K562 (cell line): Measurements from ENCODE around the gene FHIP2A. TPM values are rescaled to one million over a fixed set of nuclear protein-coding genes. Genes with fewer than 3 reads are reported as not detected.

Source experiments
- ATAC-seq: fragments of 200-7000 bp; cut with Tn5 transposase; 3 replicates; pipeline ENCODE4 v1.9.1; 2020; ENCODE audit warnings: moderate library complexity
- BruUV-seq: library from RNA; stranded (reverse); fragments of 400-500 nt; replicated peaks from 2 replicates; lab custom pipeline; 2021; lab: Mats Ljungman, UMichigan
- CTCF ChIA-PET: fragments of 300-600 bp; formaldehyde crosslinking; extraction: SDS; loops from one replicate; lab custom pipeline; 2021; ENCODE audit warnings: low intra/inter-chr PET ratio; lab: Yijun Ruan, JAX
- POLR2A ChIA-PET: fragments of 300-600, 350-650 bp; sonication (Branson Sonifier 250); formaldehyde crosslinking; extraction: SDS; loops from one replicate; lab custom pipeline; 2021; ENCODE audit warnings: antibody characterized with exemption, inconsistent platforms; lab: Yijun Ruan, JAX
- DNase-seq, 4 experiments: peaks; one replicate each; pipeline versions ENCODE4 v3.0.0 to v3.0.0-alpha.2; 2011 to 2018; ENCODE audit warnings: low spot score in 3 of 4, mixed read lengths in 3 of 4; ENCODE audit errors: extremely low read depth in 1 of 4
- FAIRE-seq: peaks from 2 replicates; lab custom pipeline; 2011; peaks lifted over from hg19 to GRCh38; lab: Jason Lieb, UNC
- H2AFZ ChIP-seq: 2 replicates; pipeline ENCODE4 v1.6.0; 2011; ENCODE audit warnings: low read depth, low read length, control low read depth, inconsistent platforms
- H3K27ac ChIP-seq: fragments of 200-600 bp; 3 replicates; pipeline ENCODE4 v1.8.0; 2011; ENCODE audit warnings: low read depth, mild to moderate bottlenecking, control low read depth, inconsistent platforms, low read length, moderate library complexity, mixed read lengths; ENCODE audit errors: extremely low read depth
- H3K27me3 ChIP-seq, 2 experiments: fragments of 300-600 bp in 1 of 2; 2 replicates in 1 of 2; 3 replicates in 1 of 2; pipeline versions ENCODE4 v1.6.0 to v1.8.0; 2011; ENCODE audit warnings: inconsistent platforms in 2 of 2, low read length in 2 of 2, mild to moderate bottlenecking in 1 of 2, mixed read lengths in 1 of 2, moderate library complexity in 1 of 2; ENCODE audit not compliant: control insufficient read depth in 2 of 2, insufficient read depth in 2 of 2
- H3K36me3 ChIP-seq: fragments of 300-600 bp; 3 replicates; pipeline ENCODE4 v1.8.0; 2011; ENCODE audit warnings: mild to moderate bottlenecking, low read length, inconsistent platforms; ENCODE audit not compliant: control insufficient read depth, insufficient read depth
- H3K4me1 ChIP-seq, 2 experiments: fragments of 200-600 bp in 1 of 2; replicated peaks in 1 of 2; 2 replicates in 1 of 2; 3 replicates in 1 of 2; pipeline versions ENCODE4 v1.5.1 to v1.8.0; 2011; ENCODE audit warnings: inconsistent platforms in 2 of 2, low read length in 2 of 2, mild to moderate bottlenecking in 1 of 2, mixed read lengths in 1 of 2, moderate library complexity in 1 of 2; ENCODE audit not compliant: control insufficient read depth in 2 of 2, insufficient read depth in 2 of 2
- H3K4me2 ChIP-seq: 2 replicates; pipeline ENCODE4 v1.6.1; 2011; ENCODE audit warnings: low read length, control low read depth, inconsistent platforms, mixed read lengths; ENCODE audit not compliant: insufficient read depth
- H3K4me3 ChIP-seq: fragments of 200-600 bp; sonication (generic), shearing (Covaris generic); 2 replicates; pipeline ENCODE4 v1.5.1; 2016; ENCODE audit warnings: control low read depth, inconsistent platforms
- H3K79me2 ChIP-seq: fragments of 200-600 bp; 3 replicates; pipeline ENCODE4 v1.8.0; 2011; ENCODE audit warnings: low read length, inconsistent platforms; ENCODE audit not compliant: control insufficient read depth, insufficient read depth
- H3K9ac ChIP-seq, 2 experiments: 2 replicates each; pipeline versions ENCODE4 v1.6.0 to v1.6.1; 2011; ENCODE audit warnings: low read depth in 2 of 2, low read length in 2 of 2, control low read depth in 1 of 2, inconsistent platforms in 1 of 2, mild to moderate bottlenecking in 1 of 2, mixed read lengths in 1 of 2; ENCODE audit not compliant: insufficient read depth in 1 of 2
- H3K9me1 ChIP-seq: one replicate; pipeline ENCODE4 v1.6.0; 2011; ENCODE audit warnings: inconsistent platforms, mild to moderate bottlenecking, low read length, moderate library complexity; ENCODE audit not compliant: control insufficient read depth, insufficient read depth
- H3K9me3 ChIP-seq: replicated peaks from 2 replicates; pipeline ENCODE4 v1.5.1; 2011; ENCODE audit warnings: low read depth, low read length, inconsistent platforms; ENCODE audit not compliant: control insufficient read depth, insufficient read depth
- H4K20me1 ChIP-seq: replicated peaks from 2 replicates; pipeline ENCODE4 v1.6.1; 2011; ENCODE audit warnings: low read length, inconsistent platforms, mixed read lengths; ENCODE audit not compliant: control insufficient read depth, insufficient read depth
- GTF2E2 ChIP-seq: fragments of 200-800 bp; sonication (Bioruptor generic); IDR thresholded peaks from 2 replicates; pipeline ENCODE4 v1.6.1; 2016; ENCODE audit warnings: missing genetic modification characterization, missing compliant biosample characterization
- JUN ChIP-seq, 2 experiments: sonication (generic) in 1 of 2; formaldehyde crosslinking in 1 of 2; IDR thresholded peaks; 2 replicates each; pipeline versions ENCODE4 v1.6.1 to v1.8.0; 2012 to 2022; ENCODE audit warnings: borderline replicate concordance in 2 of 2, mild to moderate bottlenecking in 2 of 2, improper control_type of control experiment in 1 of 2, low read depth in 1 of 2, low read length in 1 of 2, missing genetic modification reagents in 1 of 2
- KAT8 ChIP-seq: fragments of 450-650 bp; IDR thresholded peaks from 2 replicates; pipeline ENCODE4 v1.6.1; 2016; ENCODE audit warnings: low read depth, mild to moderate bottlenecking
- MYC ChIP-seq, 2 experiments: fragments of 250-450 bp in 1 of 2; sonication (Bioruptor Pico) in 1 of 2; IDR thresholded peaks; 2 replicates each; pipeline versions ENCODE4 v1.5.1 to v1.6.1; 2012 to 2021; ENCODE audit warnings: low read depth in 2 of 2, borderline replicate concordance in 1 of 2, improper control_type of control experiment in 1 of 2, low read length in 1 of 2, mild to moderate bottlenecking in 1 of 2, moderate library complexity in 1 of 2
- NFYB ChIP-seq: IDR thresholded peaks from 2 replicates; pipeline ENCODE4 v1.6.1; 2011; ENCODE audit warnings: mild to moderate bottlenecking, moderate library complexity; ENCODE audit not compliant: insufficient read length; ENCODE audit errors: extremely low read depth
- PHF20 ChIP-seq: fragments of 450-650 bp; IDR thresholded peaks from 2 replicates; pipeline ENCODE4 v1.6.1; 2018; ENCODE audit not compliant: partially characterized antibody
- POLR2AphosphoS2 ChIP-seq: IDR thresholded peaks from 2 replicates; pipeline ENCODE4 v1.6.1; 2012; ENCODE audit warnings: low read length, improper control_type of control experiment
- SAFB ChIP-seq: fragments of 200-400 bp; formaldehyde crosslinking; IDR thresholded peaks from 2 replicates; pipeline ENCODE4 v1.6.1; 2017; ENCODE audit warnings: low read depth, low read length, borderline replicate concordance
- SOX6 ChIP-seq: fragments of 450-650 bp; IDR thresholded peaks from 2 replicates; pipeline ENCODE4 v1.6.1; 2014; ENCODE audit warnings: mild to moderate bottlenecking
- ZFPM2 ChIP-seq: fragments of 250-450 bp; sonication (Bioruptor Pico); IDR thresholded peaks from 2 replicates; pipeline ENCODE4 v1.5.1; 2022; ENCODE audit warnings: mild to moderate bottlenecking
- ZNF217 ChIP-seq: sonication (generic); formaldehyde crosslinking; IDR thresholded peaks from 2 replicates; pipeline ENCODE4 v1.8.0; 2022; ENCODE audit warnings: mild to moderate bottlenecking, missing genetic modification reagents
- WGBS: fragments of 100-300 bp; shearing (Covaris generic); methylation state at CpG from one replicate; pipeline ENCODE4 v1.1.6; 2016; ENCODE audit warnings: low coverage, mixed read lengths; ENCODE audit not compliant: insufficient coverage; ENCODE audit errors: missing lambda C conversion rate; 5-methylcytosine and 5-hydroxymethylcytosine counted together
- in situ Hi-C: fragments of 300-500 bp; cut with MboI; formaldehyde crosslinking; loops from 4 replicates; pipeline ENCODE4 v1.15.0; 2018; ENCODE audit warnings: inconsistent platforms, mixed read lengths
- intact Hi-C: fragments of 100-400 bp; cut with micrococcal nuclease; formaldehyde crosslinking; loops from 2 replicates; pipeline ENCODE4 v1.14.2; 2022
- polyA plus RNA-seq, 8 experiments: library from polyadenylated mRNA; depleted of rRNA in 4 of 8; stranded (reverse) in 5 of 8; unstranded in 3 of 8; fragments of >200 nt; fragmentation: Nextera tagmentation in 2 of 8; fragmentation: Illumina TruSeq in 1 of 8; extraction: Ambion mirVana in 2 of 8; extraction: Trizol in 1 of 8; gene quantifications; 2 replicates each; pipeline versions ENCODE4 v1.2.1 to v1.2.3, GENCODE V29; 2011 to 2014; ENCODE audit warnings: inconsistent platforms in 1 of 8, missing spikeins in 1 of 8
- total RNA-seq, 7 experiments: library from RNA; depleted of rRNA in 6 of 7; stranded (reverse); fragments of >200 nt in 6 of 7; fragmentation: Illumina TruSeq in 2 of 7; extraction: Trizol in 2 of 7; gene quantifications; 2 replicates each; pipeline versions ENCODE4 v1.2.1 to v1.2.3, GENCODE V29; 2011 to 2021; ENCODE audit warnings: low replicate concordance in 1 of 7
- TF ChIP-seq, protein P1 (sequence below), 2 experiments: fragments of 450-650 bp; IDR thresholded peaks; 2 replicates each; pipeline ENCODE4 v1.6.1; 2016; ENCODE audit warnings: mild to moderate bottlenecking in 2 of 2, borderline replicate concordance in 1 of 2, low read depth in 1 of 2, moderate library complexity in 1 of 2

Gene FHIP2A
- total and polyA plus RNA-seq, 9 of the 15 experiments (the other 6 are each of a cell fraction or from before 2014, with no cell fraction given): 1.5 to 7.4 (median 3.3) TPM

GRCh38 chr10:114802177-114802576 lies 19.4 kb upstream of the FHIP2A start (continued):
- no peak for TF ChIP-seq JUN (IDR thresholded peaks at IDR 0.05; ENCODE audit: borderline replicate concordance, low read depth, low read length)
- no peak for TF ChIP-seq JUN (CRISPR knock-in tag; IDR thresholded peaks at IDR 0.05; ENCODE audit: borderline replicate concordance)
- no peak for TF ChIP-seq SOX6
- TF ChIP-seq POLR2AphosphoS2: no peak
- TF ChIP-seq MYC (IDR thresholded peaks at IDR 0.05; ENCODE audit: low read depth, low read length): no peak
- no peak for TF ChIP-seq MYC (CRISPR knock-in tag; IDR thresholded peaks at IDR 0.05; ENCODE audit: borderline replicate concordance, low read depth)

DNA sequence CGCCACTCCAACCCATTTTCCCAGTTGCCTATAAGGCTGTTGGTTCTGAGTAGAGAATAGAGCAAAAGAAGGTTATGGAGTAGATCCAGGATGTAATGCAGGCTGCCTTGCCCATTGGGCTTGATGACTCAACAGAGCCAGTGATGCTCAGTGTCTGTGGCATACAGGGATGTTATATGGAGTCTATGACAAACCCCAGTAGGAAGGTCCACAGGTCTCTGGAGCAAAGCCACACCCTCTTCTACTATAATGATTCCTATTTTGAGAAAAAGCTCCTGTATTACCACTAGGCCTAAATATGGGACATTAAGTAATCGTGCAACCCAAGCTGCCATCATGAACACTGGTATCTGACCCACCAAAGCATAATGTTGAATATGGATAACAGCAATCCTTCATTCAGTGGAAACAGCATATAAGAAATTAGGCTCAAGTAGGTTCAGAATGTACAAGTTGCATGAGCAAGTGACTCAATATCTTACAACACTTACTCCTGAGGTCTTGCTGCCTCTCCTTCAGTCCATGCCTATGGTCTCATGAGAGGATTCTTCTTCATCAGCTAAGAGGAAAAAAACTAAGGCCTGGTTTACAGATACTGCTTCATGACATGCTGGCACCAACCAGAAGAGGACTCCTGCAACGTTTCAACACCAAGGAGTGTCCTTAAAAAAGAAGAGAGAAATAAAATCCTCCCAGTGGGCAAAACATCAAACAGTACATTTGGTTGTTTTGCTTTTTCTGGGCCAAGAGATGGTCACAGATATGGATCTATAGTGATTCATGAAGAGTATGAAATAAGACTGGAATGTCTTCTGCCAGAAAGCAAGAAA lies 14.8 kb upstream of the FHIP2A start:
- H4K20me1 ChIP-seq: no peaks in the 10 kb centered on the region
- BruUV-seq: no TSS peak
- TF ChIP-seq NFYB: no peak
- TF ChIP-seq ZNF217 (CRISPR knock-in tag): no peak
- TF ChIP-seq, protein P1, sequence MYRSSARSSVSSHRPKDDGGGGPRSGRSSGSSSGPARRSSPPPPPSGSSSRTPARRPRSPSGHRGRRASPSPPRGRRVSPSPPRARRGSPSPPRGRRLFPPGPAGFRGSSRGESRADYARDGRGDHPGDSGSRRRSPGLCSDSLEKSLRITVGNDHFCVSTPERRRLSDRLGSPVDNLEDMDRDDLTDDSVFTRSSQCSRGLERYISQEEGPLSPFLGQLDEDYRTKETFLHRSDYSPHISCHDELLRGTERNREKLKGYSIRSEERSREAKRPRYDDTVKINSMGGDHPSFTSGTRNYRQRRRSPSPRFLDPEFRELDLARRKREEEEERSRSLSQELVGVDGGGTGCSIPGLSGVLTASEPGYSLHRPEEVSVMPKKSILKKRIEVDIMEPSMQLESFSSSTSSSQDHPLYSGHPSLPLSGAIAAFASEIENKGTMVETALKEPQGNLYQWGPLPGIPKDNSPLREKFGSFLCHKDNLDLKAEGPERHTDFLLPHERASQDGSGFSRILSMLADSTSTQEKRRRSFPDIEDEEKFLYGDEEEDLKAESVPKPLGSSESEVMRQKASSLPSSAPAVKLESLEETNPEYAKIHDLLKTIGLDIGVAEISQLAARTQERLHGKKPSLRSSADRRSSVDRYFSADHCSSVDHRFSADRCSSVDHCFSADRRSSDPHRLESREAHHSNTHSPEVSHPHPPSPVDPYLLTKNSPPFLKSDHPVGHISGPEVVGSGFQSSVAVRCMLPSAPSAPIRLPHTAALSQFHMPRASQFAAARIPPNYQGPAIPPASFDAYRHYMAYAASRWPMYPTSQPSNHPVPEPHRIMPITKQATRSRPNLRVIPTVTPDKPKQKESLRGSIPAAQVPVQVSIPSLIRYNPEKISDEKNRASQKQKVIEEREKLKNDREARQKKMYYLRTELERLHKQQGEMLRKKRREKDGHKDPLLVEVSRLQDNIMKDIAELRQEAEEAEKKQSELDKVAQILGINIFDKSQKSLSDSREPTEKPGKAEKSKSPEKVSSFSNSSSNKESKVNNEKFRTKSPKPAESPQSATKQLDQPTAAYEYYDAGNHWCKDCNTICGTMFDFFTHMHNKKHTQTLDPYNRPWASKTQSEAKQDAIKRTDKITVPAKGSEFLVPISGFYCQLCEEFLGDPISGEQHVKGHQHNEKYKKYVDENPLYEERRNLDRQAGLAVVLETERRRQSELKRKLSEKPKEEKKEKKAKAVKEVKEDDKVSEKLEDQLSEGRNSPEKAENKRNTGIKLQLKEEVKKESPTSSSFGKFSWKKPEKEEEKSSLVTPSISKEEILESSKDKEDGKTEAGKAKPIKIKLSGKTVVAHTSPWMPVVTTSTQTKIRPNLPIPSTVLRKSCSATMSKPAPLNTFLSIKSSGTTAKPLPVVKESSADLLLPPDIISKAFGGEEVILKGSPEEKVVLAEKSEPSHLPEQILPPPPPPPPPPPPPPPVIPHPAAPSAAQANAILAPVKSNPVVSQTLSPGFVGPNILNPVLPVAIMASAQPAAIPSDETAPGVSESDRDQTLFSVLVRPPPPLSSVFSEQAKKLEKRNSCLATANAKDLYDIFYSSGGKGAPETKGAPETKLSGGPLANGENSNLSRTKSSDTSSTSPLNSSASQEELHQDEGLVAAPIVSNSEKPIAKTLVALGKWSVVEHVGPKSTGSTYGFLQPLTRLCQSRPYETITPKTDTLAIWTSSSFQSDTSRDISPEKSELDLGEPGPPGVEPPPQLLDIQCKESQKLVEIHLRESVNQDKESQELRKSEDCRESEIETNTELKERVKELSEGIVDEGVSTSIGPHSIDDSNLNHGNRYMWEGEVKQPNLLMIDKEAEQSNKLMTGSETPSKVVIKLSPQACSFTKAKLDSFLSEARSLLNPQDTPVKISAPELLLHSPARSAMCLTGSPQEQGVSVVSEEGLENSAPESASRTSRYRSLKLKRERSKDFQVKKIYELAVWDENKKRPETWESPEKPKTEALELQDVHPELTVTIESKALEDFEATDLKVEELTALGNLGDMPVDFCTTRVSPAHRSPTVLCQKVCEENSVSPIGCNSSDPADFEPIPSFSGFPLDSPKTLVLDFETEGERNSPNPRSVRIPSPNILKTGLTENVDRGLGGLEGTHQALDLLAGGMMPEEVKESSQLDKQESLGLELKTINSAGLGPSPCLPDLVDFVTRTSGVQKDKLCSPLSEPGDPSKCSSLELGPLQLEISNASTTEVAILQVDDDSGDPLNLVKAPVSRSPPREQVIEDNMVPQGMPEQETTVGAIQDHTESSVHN (IDR thresholded peaks at IDR 0.05; ENCODE audit: borderline replicate concordance in 1 of 2, low read depth in 1 of 2): no peak
- no peak for TF ChIP-seq SAFB
- TF ChIP-seq PHF20: no peak
- no peak for TF ChIP-seq GTF2E2
- no peak for TF ChIP-seq ZFPM2 (CRISPR knock-in tag)
- TF ChIP-seq KAT8: no peak

More for the DNA sequence above, 14.8 kb upstream of the FHIP2A start:
- intact Hi-C loops (no loop called here), in situ Hi-C loops (no loop called here)
- DNase-seq (no peak), ATAC-seq (no peak), FAIRE-seq (no peak)
- ChIA-PET CTCF (no interaction called here), POLR2A (no interaction called here)
- WGBS: 0% methylated on average over 3 of the region's 3 CpGs
- H3K4me3 ChIP-seq: no peak overlapping the region
- no peak overlapping the region for H3K9ac ChIP-seq
- H3K36me3 ChIP-seq: no peaks in the 10 kb centered on the region
- H3K9me1 ChIP-seq: no peaks in the 10 kb centered on the region
- no peaks in the 10 kb centered on the region for H3K9me3 ChIP-seq
- H3K79me2 ChIP-seq: no peaks in the 10 kb centered on the region
- H3K4me2 ChIP-seq: no peak overlapping the region
- no peak overlapping the region for H2AFZ ChIP-seq
- peaks cover 0 to 4% of the 10 kb centered on the region in 2 experiments; a peak in 1 of 5 replicates for H3K27me3 ChIP-seq
- no peak overlapping the region for H3K27ac ChIP-seq
- H3K4me1 ChIP-seq: no peaks in the 10 kb centered on the region
